Neutrophil (primary cell): Measurements from ENCODE around the gene ZNF630.
"Not testable (repeated sequence)": the region's sequence is repeated elsewhere in the genome, so short reads cannot be mapped to it uniquely, and the experiment has no call there.

ENCODE experiments used
- H3K27ac ChIP-seq: fragments of 200-600 bp; sonication (generic); 2 replicates; pipeline ENCODE4 v1.5.1; 2016; ENCODE audit warnings: mild to moderate bottlenecking, moderate library complexity
- H3K27me3 ChIP-seq: fragments of 200-600 bp; sonication (generic); 2 replicates; pipeline ENCODE4 v1.6.0; 2016; ENCODE audit warnings: mild to moderate bottlenecking
- H3K36me3 ChIP-seq: fragments of 200-600 bp; sonication (generic); 2 replicates; pipeline ENCODE4 v1.5.1; 2017
- H3K4me1 ChIP-seq, 2 experiments: fragments of 200-600 bp in 1 of 2; sonication (generic) in 1 of 2; 1 replicate in 1 of 2; 2 replicates in 1 of 2; pipeline versions ENCODE4 v1.5.1 to v1.6.1; 2013 to 2016; ENCODE audit warnings: low read depth in 1 of 2, low read length in 1 of 2, mild to moderate bottlenecking in 1 of 2, moderate library complexity in 1 of 2; ENCODE audit not compliant: control insufficient read depth in 1 of 2, insufficient read depth in 1 of 2
- H3K4me3 ChIP-seq, 2 experiments: fragments of 200-600 bp in 1 of 2; sonication (generic) in 1 of 2; 1 replicate in 1 of 2; 2 replicates in 1 of 2; pipeline ENCODE4 v1.5.1; 2013 to 2016; ENCODE audit warnings: low read depth in 1 of 2, low read length in 1 of 2, mild to moderate bottlenecking in 1 of 2, moderate library complexity in 1 of 2
- H3K9me3 ChIP-seq: fragments of 200-600 bp; sonication (generic); 2 replicates; pipeline ENCODE4 v1.5.1; 2016
- CTCF ChIP-seq: fragments of 200-600 bp; sonication (generic); IDR thresholded peaks from 2 replicates; pipeline ENCODE4 v1.5.1; 2016; ENCODE audit warnings: antibody characterized with exemption

The ZNF630 gene

GRCh38 chrX:48045410-48046311 is 25.8 kb downstream of the ZNF630 start:
- no peak for TF ChIP-seq CTCF
- Histone ChIP-seq H3K27ac (no peak overlapping the region), H3K27me3 (no peaks in the 10 kb centered on the region), H3K36me3 (no peaks in the 10 kb centered on the region), H3K4me3 (no peak overlapping the region), H3K9me3 (no peaks in the 10 kb centered on the region), H3K4me1 (no peaks in the 10 kb centered on the region)

DNA sequence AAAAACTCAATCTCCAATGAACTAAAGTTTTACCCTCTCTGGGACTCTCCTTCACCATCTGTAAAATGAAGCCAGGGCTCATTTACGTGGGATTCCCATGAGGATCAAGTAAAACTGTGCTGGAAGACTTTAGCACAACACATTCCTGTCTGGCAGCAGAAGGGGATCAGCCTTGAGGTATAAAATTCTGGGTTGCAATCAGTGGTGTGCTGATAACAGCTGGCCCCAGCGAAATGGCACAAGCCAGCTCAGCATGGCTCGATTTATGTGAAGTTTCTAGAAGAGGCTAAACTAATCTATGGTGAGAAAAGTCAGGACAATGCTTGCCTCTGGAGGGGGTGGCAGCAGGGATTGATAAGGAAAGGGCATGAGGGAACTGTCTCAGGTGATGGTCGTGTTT is 28.4 kb downstream of the ZNF630 start:
- TF ChIP-seq CTCF: no peak
- no peak overlapping the region for H3K4me3 ChIP-seq
- H3K27me3 ChIP-seq: no peaks in the 10 kb centered on the region
- H3K27ac ChIP-seq: no peak overlapping the region
- H3K36me3 ChIP-seq: no peaks in the 10 kb centered on the region
- no peaks in the 10 kb centered on the region for H3K9me3 ChIP-seq
- H3K4me1 ChIP-seq: no peaks in the 10 kb centered on the region

GRCh38 chrX:48035891-48036290 is 35.5 kb downstream of the ZNF630 start:
- H3K27me3 ChIP-seq: no peaks in the 10 kb centered on the region
- H3K36me3 ChIP-seq: no peaks in the 10 kb centered on the region
- no peaks in the 10 kb centered on the region for H3K9me3 ChIP-seq
- no peak overlapping the region for H3K4me3 ChIP-seq
- H3K4me1 ChIP-seq: no peaks in the 10 kb centered on the region
- TF ChIP-seq CTCF: no peak
- H3K27ac ChIP-seq: no peak overlapping the region

DNA sequence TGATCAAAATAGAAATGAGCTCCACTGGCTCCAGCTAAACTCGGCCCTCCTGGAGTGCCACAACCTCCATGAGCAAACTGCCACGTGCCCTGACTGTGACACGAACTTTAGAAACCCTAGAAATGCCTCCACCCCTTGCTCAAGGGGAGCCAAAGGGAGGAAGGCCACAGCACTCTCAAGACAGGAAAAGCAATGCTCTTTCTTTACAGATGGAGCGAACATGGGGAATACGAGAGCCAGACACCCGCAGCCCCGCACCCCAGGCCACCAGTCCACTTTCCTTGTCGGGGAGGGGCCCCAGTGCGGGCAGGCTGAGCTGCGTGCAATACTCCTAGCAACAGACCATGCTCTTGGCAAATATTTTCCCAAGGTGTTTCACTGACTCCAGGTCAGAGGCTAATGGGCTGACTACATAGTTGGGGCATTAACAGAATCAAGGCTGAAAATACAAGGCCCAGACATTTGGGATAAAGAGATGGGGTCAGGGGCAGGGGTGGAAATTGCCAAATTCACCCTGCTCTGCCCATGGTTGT is 40.7 kb downstream of the ZNF630 start:
- not testable (repeated sequence) for H3K27me3 ChIP-seq, H3K36me3 ChIP-seq, H3K4me3 ChIP-seq, H3K4me1 ChIP-seq, H3K27ac ChIP-seq, H3K9me3 ChIP-seq

DNA sequence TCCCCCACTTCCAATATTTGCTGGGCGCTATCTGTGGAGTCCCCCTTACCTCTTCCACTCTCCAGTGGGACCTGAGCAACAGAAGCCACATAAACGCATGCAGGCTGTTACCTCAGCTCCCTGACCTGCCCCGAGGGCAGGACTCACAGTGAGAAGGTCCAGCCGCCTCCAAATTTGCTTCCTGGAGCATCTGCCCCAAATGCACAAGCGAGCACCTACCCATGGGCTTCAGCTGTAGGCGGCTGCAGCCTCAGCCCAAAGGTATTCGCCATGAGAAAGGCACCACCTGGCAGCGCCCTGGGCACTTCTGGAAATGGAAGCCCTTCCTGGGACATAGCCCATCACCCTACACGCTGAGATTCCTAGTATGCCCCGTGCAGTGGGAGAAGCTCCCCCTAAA is 41.2 kb downstream of the ZNF630 start:
- Histone ChIP-seq H3K4me1 (peaks cover 0 to 4% of the 10 kb centered on the region in 2 experiments), H3K27me3 (no peaks in the 10 kb centered on the region), H3K27ac (no peak overlapping the region), H3K36me3 (no peaks in the 10 kb centered on the region), H3K4me3 (no peak overlapping the region), H3K9me3 (no peaks in the 10 kb centered on the region)
- no peak for TF ChIP-seq CTCF

DNA sequence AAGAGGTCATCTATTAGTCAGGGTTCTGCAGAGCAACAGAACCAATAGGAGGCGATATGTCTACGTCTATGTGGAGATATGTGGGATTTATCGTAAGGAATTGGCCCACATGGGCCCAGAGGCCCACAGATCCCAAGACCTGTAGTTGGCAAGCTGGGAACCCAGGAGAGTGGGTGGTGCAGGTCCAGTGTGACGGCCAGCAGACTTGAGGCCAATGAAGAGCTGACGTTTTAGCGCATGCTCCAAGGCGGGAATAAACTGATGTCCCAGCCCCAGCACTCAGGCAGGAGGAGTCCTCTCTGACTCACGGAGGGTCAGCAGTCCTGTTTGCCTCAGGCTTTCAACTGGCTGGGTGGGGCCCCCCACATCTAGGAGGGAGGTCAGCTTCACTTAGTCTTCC is 43.3 kb downstream of the ZNF630 start:
- H3K4me1 ChIP-seq: peaks cover 0 to 4% of the 10 kb centered on the region in 2 experiments

GRCh38 chrX:48027545-48027944 is 43.9 kb downstream of the ZNF630 start:
- H3K4me1 ChIP-seq, H3K4me3 ChIP-seq, H3K27ac ChIP-seq, H3K36me3 ChIP-seq, H3K27me3 ChIP-seq, H3K9me3 ChIP-seq: not testable (repeated sequence)

More for the DNA sequence above, 43.3 kb downstream of the ZNF630 start:
- Histone ChIP-seq H3K4me3 (no peak overlapping the region), H3K27me3 (no peaks in the 10 kb centered on the region), H3K36me3 (no peaks in the 10 kb centered on the region), H3K9me3 (no peaks in the 10 kb centered on the region), H3K27ac (no peak overlapping the region)
- no peak for TF ChIP-seq CTCF
